GM18520 (cell line): ENCODE results near the gene GPR55.
A peak's percentile ranks its signal among the peaks of the same experiment; 100 is the strongest.
"Not testable (repeated sequence)": the region's sequence is repeated elsewhere in the genome, so short reads cannot be mapped to it uniquely, and the experiment has no call there.

Source experiments
- ATAC-seq: cut with Tn5 transposase; IDR thresholded peaks from one replicate; pipeline ENCODE4 v1.9.1; 2021; ENCODE audit not compliant: unreplicated experiment

GPR55 gene

GRCh38 chr2:230924470-230925341 is at the start of gene GPR55:
Gene GPR55, minus strand, starts transcription at chr2:230925242. Its CDS starts 14,280 bp downstream, at chr2:230910962.
- peak; percentile 27 for ATAC-seq

DNA sequence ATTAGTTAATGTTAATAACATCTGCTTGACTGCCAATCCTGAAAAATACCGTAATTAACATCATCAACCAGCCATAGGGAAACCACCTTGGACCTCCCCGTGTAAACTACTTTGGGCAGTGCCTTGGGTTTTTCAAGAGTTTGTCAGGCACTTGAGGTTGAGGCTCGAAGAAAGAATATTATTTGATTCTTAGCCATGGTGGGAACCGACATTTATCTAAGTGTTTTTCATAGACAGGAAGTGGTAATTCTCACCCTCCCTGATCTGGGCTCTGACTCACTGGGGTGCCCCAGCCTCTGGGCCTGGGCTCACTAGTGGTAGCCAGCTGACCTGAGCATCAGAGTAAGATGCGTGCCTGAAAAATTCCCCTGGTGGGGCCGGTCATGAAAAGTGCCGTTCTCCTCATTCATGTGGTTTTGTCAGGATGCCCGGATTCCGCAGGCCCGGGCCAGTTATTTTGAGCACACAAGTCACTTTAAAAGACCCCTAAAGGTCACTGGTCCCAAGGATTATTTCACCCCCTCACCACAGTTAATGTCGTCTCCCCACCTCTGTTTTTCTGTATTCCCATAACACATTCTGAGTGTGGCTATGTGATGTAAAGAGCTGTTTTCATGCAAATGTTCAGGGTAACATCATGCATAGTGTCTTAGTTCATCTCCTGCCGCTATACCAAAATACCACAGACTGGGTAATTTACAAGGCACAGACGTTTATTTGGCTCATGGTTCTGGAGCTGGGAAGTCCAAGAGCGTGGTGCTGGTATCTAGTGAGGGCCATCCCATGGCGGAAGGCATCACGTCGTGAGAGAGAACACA is 49.3 kb upstream of the GPR55 start:
- peak; percentile 72 for ATAC-seq

DNA sequence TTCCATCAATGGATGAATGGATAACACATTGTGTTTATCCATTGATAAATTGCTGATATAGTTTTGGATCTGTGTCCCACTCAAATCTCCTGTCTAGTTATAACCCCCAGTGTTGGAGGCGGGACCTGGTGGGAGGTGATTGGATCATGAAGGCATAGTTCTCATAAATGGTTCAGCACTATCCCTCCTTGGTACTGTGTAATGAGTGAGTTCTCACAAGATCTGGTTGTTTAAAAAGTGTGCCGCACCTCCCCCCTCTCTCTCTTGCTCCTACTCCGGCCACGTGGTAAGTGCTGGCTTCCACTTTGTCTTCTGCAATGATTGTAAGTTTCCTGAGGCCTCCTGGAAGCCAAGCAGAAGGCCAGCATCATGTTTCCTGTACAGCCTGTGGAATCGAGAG is 47.0 kb upstream of the GPR55 start:
- no peak for ATAC-seq

- no peak for ATAC-seq
Observed at GRCh38 chr2:230969659-230970015, 44.6 kb upstream of the GPR55 start.

- ATAC-seq, result no peak
Observed at GRCh38 chr2:230968921-230969658, 44.0 kb upstream of the GPR55 start.

DNA sequence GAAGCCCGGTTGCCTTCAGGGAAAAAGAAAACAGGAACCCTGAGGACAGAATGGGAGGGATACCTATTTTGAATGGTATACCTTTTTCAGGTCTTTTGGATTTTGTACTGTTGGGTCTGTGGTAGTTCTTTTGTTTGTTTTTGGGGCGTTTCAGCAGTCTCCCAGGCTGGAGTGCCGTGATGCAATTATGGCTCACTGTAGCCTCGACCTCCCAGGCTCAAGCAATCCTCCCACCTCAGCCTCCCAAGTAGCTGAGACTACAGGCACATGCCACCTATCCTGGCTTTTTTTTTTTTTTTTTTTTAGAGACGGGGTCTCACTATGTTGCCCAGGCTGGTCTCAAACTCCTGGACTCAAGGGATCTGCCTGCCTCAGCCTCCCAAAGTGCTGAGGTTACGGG is 43.3 kb upstream of the GPR55 start:
- ATAC-seq, result not testable (repeated sequence)

- ATAC-seq, result no peak
Observed at GRCh38 chr2:230967113-230967512, 42.1 kb upstream of the GPR55 start.

GRCh38 chr2:230964136-230964730 is 39.2 kb upstream of the GPR55 start:
- no peak for ATAC-seq

DNA sequence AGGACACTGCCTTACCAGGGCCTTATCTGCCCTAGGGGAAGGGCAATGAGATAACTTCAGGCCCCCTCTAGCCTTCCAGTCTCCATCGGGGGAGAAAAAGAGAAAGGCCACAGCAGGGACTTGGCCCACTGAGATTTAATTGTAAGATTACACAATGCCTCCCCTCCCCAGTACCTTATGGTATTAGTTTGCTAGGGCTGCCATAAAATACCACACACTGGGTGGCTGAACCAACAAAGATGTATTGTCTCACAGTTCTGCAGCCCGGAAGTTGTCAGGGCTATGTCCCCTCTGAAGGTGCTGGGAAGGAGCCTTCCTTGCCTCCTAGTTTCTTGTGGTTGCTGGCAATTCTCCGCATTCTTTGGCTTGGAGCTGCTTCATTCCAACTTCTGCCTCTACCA is 36.0 kb upstream of the GPR55 start:
- ATAC-seq, result no peak

DNA sequence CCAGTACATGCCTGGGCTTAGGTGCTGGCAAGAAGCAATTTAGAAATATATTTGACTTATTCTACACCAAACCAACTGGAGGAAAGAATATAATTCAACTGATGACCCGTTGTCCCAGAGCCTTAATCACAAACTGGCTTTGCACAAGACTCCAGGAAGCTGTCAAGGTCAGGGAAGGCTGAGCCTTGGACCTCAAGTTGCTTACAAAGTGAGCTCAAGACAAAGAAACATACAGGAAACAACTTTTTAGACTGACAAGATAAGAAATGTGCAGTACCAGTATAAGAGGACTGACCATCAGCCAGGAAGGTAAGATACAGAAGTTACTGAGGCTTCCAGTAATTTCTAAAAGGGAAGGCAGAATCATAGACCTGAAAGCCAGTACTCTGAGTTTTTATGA is 35.0 kb upstream of the GPR55 start:
- ATAC-seq, result no peak

- ATAC-seq, result no peak
Observed at GRCh38 chr2:230958820-230959756, 34.0 kb upstream of the GPR55 start.

- no peak for ATAC-seq
Observed at GRCh38 chr2:230957756-230958391, 32.8 kb upstream of the GPR55 start.

DNA sequence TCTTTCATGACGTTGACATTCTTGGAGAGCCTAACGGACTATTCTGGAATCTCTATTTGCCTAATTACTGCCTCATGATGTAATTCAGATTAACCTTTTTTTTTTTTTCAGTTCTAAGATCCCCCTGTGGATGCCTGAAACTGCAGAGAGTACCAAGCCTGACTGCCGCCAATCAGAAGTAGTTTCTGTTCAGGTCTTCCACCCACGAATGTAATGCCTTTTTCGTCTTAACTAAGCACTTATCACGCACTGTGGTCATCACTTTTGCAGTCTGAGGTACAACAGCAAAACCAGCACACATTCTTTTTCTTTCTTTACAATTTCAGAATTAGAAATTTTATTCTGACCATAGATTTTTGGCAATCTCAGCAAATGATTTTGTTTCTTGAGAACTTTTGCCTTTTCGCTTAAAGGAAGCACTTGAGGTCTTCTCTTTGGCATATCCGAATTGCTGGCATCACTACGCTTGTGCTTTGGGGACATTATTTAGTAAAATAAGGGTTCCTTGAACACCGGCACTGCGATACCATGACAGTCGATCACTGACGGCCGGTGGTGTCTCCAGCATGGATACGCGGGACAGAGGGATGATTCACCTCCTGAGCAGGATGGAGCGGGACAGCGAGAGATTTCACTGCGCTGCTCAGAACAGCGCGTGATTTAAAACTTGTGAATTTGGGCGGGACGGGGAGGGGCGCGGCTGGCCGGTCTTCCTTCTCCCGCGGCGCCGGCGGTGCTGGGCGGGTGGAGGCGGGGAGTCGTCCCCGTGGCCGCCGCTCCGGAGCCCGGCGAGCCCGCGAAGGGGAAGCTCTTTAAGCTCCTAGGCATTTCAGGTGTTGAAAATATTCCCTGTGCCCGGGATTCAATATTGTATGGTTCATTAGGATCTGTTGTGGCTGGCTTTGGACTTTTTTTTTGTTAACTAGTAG is 32.0 kb upstream of the GPR55 start:
- peak; percentile 66 for ATAC-seq

GRCh38 chr2:230955163-230955737 is 30.2 kb upstream of the GPR55 start:
- ATAC-seq, result no peak

GRCh38 chr2:230954746-230955145 is 29.7 kb upstream of the GPR55 start:
- ATAC-seq, result no peak

- ATAC-seq, result no peak
Observed at GRCh38 chr2:230953845-230954244, 28.8 kb upstream of the GPR55 start.

- ATAC-seq, result no peak
Observed at GRCh38 chr2:230952226-230952956, 27.3 kb upstream of the GPR55 start.
